ENCODE results near the gene FAM234B. TPM values are rescaled to one million over a fixed set of nuclear protein-coding genes. Genes with fewer than 3 reads are reported as not detected.

FAM234B gene
- total RNA-seq, 1 experiment from 2014 or later = 7.5 TPM

- H2AFZ ChIP-seq = peak overlapping the region; percentile 84
- CTCF ChIA-PET = interaction anchor here (0.6 to 1.1 kb wide), 4 partner anchors 95 to 210 kb away, joined by 3 to 5 read pairs (median 4); no protein-coding TSS in a partner anchor
- intact Hi-C loops (cut with micrococcal nuclease; ENCODE audit: unreplicated experiment) = loop anchor here (1.0 to 2.0 kb wide), 3 partner anchors 97 to 222 kb away; no protein-coding TSS in a partner anchor
Measured at GRCh38 chr12:13000925-13001774, 43.0 kb upstream of the FAM234B start.

GRCh38 chr12:13001775-13002040 is 42.5 kb upstream of the FAM234B start:
- Histone ChIP-seq H3F3A (ENCODE audit: insufficient read depth, low read depth) (peaks cover 9% of the 10 kb centered on the region), H2AFZ (peak overlapping the region; percentile 84; the same call in 1 of the 2 replicates), H3K27ac (no peak overlapping the region), H3K4me2 (peak overlapping the region; percentile 90), H3K4me3 (peak overlapping the region; percentile 99), H3K9me2 (ENCODE audit: insufficient read depth) (no peaks in the 10 kb centered on the region), H3K36me3 (ENCODE audit: low read depth) (no peaks in the 10 kb centered on the region), H3K4me1 (replicated peaks; ENCODE audit: insufficient read depth) (peaks cover 18% of the 10 kb centered on the region), H3K79me2 (ENCODE audit: low read depth) (peaks cover 43% of the 10 kb centered on the region), H3K27me3 (ENCODE audit: insufficient read depth, low read depth) (no peaks in the 10 kb centered on the region), H4K20me1 (ENCODE audit: insufficient read depth) (0 out of 2 replicates have a peak, but pooled peaks cover 10% of the 10 kb centered on the region), H3K9me3 (ENCODE audit: insufficient read depth, low read depth) (no peaks in the 10 kb centered on the region)
- no TSS peak for BruUV-seq (replicated peaks)
- TF ChIP-seq CTCF (conservative IDR thresholded peaks at IDR 0.05) (no peak), EZH2 (IDR thresholded peaks at IDR 0.05; ENCODE audit: low read depth) (no peak)
- ChIA-PET CTCF (interaction anchor here (1.1 kb wide), 1 partner anchor 95 kb away, joined by 5 read pairs; no protein-coding TSS in a partner anchor), POLR2A (ENCODE audit: unreplicated experiment) (no interaction called here)
- intact Hi-C loops (cut with micrococcal nuclease; ENCODE audit: unreplicated experiment) = loop anchor here (2.0 kb wide), 1 partner anchor 207 kb away; no protein-coding TSS in a partner anchor
- DNase-seq = no peak

More at GRCh38 chr12:13000925-13001774, 43.0 kb upstream of the FAM234B start:
- peak overlapping the region; percentile 85 for H3K27ac ChIP-seq
- POLR2A ChIA-PET (ENCODE audit: unreplicated experiment) = interaction anchor here (0.7 kb wide), 1 partner anchor 185 kb away, joined by 8 read pairs; no protein-coding TSS in a partner anchor
- DNase-seq = peak; percentile 56 to 60
- H3K4me3 ChIP-seq = peak overlapping the region; percentile 99
- H3F3A ChIP-seq (ENCODE audit: insufficient read depth, low read depth) = peaks cover 9% of the 10 kb centered on the region
- peaks cover 18% of the 10 kb centered on the region for H3K4me1 ChIP-seq (replicated peaks; ENCODE audit: insufficient read depth)
- peaks cover 46% of the 10 kb centered on the region for H3K79me2 ChIP-seq (ENCODE audit: low read depth)
- H3K9me2 ChIP-seq (ENCODE audit: insufficient read depth) = no peaks in the 10 kb centered on the region
- H3K36me3 ChIP-seq (ENCODE audit: low read depth) = no peaks in the 10 kb centered on the region
- no peaks in the 10 kb centered on the region for H3K9me3 ChIP-seq (ENCODE audit: insufficient read depth, low read depth)
- H3K27me3 ChIP-seq (ENCODE audit: insufficient read depth, low read depth) = no peaks in the 10 kb centered on the region
- TF ChIP-seq CTCF (conservative IDR thresholded peaks at IDR 0.05) (peak; percentile 42; the same call in 1 of the 2 replicates), EZH2 (IDR thresholded peaks at IDR 0.05; ENCODE audit: low read depth) (no peak)
- H4K20me1 ChIP-seq (ENCODE audit: insufficient read depth) = 0 out of 2 replicates have a peak, but pooled peaks cover 10% of the 10 kb centered on the region
- BruUV-seq (replicated peaks) = no TSS peak
- H3K4me2 ChIP-seq = peak overlapping the region; percentile 90

- POLR2A ChIA-PET (ENCODE audit: unreplicated experiment) = no interaction called here
Measured at GRCh38 chr12:13002301-13003097, 41.7 kb upstream of the FAM234B start.

More at GRCh38 chr12:13002301-13003097, 41.7 kb upstream of the FAM234B start:
- Histone ChIP-seq H3K27ac (no peak overlapping the region), H3K9me3 (ENCODE audit: insufficient read depth, low read depth) (no peaks in the 10 kb centered on the region), H2AFZ (no peak overlapping the region), H3K9me2 (ENCODE audit: insufficient read depth) (no peaks in the 10 kb centered on the region; the same call in 1 of the 2 replicates), H3K4me3 (no peak overlapping the region), H3K79me2 (ENCODE audit: low read depth) (peaks cover 35% of the 10 kb centered on the region), H3F3A (ENCODE audit: insufficient read depth, low read depth) (peaks cover 12% of the 10 kb centered on the region), H3K27me3 (ENCODE audit: insufficient read depth, low read depth) (no peaks in the 10 kb centered on the region), H3K36me3 (ENCODE audit: low read depth) (no peaks in the 10 kb centered on the region), H3K4me2 (no peak overlapping the region; the same call in 1 of the 2 replicates), H3K4me1 (replicated peaks; ENCODE audit: insufficient read depth) (peaks cover 18% of the 10 kb centered on the region), H4K20me1 (ENCODE audit: insufficient read depth) (0 out of 2 replicates have a peak, but pooled peaks cover 10% of the 10 kb centered on the region)
- CTCF ChIA-PET = interaction anchor here (1.1 kb wide), 1 partner anchor 94 kb away, joined by 5 read pairs; no protein-coding TSS in a partner anchor
- DNase-seq = no peak
- intact Hi-C loops (cut with micrococcal nuclease; ENCODE audit: unreplicated experiment) = no loop called here
- TF ChIP-seq EZH2 (IDR thresholded peaks at IDR 0.05; ENCODE audit: low read depth) (no peak), CTCF (conservative IDR thresholded peaks at IDR 0.05) (no peak)
- no TSS peak for BruUV-seq (replicated peaks)
